Kidney tubule cell (primary cell): ENCODE measurements around the gene LCOR.
A peak's percentile ranks its signal among the peaks of the same experiment; 100 is the strongest.
"Not testable (repeated sequence)": the region's sequence is repeated elsewhere in the genome, so short reads cannot be mapped to it uniquely, and the experiment has no call there.

Source experiments
- DNase-seq: peaks from one replicate; pipeline ENCODE4 v3.0.0-alpha.2; 2018; ENCODE audit warnings: low spot score

Gene LCOR

GRCh38 chr10:97032624-97033023 is 200.5 kb downstream of the LCOR start:
- no peak for DNase-seq

GRCh38 chr10:97033841-97034240 is 201.7 kb downstream of the LCOR start:
- DNase-seq = not testable (repeated sequence)

- no peak for DNase-seq
Measured at GRCh38 chr10:97034301-97034700, 202.2 kb downstream of the LCOR start.

GRCh38 chr10:97034958-97035769 is 203.1 kb downstream of the LCOR start:
- no peak for DNase-seq

GRCh38 chr10:97037365-97038361 is 205.6 kb downstream of the LCOR start:
- peak; percentile 79 for DNase-seq

- DNase-seq = no peak
Measured at GRCh38 chr10:97038688-97039087, 206.6 kb downstream of the LCOR start.

GRCh38 chr10:97039538-97040247 is 207.6 kb downstream of the LCOR start:
- no peak for DNase-seq

- no peak for DNase-seq
Measured at GRCh38 chr10:97040248-97040584, 208.1 kb downstream of the LCOR start.

- DNase-seq = no peak
Measured at GRCh38 chr10:97040706-97041105, 208.6 kb downstream of the LCOR start.

GRCh38 chr10:97042081-97042480 is 210.0 kb downstream of the LCOR start:
- no peak for DNase-seq

- DNase-seq = no peak
Measured at GRCh38 chr10:97042716-97043562, 210.8 kb downstream of the LCOR start.

- no peak for DNase-seq
Measured at GRCh38 chr10:97043563-97043855, 211.4 kb downstream of the LCOR start.
